HG03460 (cell line): Measurements from ENCODE around the gene REEP1.
"Not testable (repeated sequence)": the region's sequence is repeated elsewhere in the genome, so short reads cannot be mapped to it uniquely, and the experiment has no call there.

Experiments
- ATAC-seq: cut with Tn5 transposase; IDR thresholded peaks from one replicate; pipeline ENCODE4 v1.9.1; 2021; ENCODE audit not compliant: unreplicated experiment

REEP1 gene

DNA sequence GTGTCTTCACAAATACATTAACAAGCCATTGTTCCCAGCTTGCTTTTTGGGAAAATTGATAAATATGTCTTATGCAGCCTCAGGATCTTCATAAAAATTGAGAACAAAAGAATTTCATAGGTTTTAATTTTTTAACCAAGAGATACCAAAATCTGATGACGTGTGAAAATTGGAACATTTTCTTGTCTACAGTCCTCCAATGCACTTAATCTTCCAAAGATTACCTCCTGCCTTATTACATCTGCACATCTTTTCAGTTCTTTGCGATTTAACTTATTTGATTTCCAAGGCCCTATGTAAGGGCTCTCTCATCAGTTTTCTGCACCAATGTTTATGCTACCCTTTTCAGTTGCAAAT lies 135.1 kb downstream of the REEP1 start:
- ATAC-seq, result no peak

DNA sequence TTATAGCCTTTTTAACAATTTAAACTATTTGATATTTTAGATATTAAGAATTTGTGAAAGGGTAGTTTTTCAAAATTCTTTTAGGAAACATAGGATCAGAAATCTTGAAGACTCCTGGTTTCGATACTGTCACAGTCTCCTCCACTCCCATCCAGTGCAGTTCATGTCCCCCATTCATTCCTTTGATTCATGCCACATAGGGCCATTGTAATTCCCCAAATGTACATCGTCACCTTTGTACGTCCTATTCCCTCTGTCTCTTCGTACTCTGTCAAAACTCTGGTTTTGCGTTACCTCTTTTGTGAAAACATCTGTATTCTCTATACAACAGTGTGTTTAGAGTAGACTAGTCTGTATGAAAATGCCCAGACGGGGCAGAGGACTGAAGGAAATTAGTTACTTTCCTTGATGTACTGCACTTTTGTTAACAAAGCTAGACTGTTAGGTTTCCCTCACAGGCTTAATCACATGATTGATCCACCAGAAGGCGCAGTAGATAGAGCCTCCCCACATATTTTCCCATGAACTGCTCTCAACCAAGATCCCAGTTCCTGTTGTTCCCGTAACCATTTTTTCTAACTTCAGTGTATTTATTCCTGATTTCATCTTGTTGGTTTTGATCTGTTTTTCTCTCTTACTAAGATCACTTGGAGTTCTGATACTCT lies 135.6 kb downstream of the REEP1 start:
- ATAC-seq, result no peak

- ATAC-seq, result not testable (repeated sequence)
Measured at GRCh38 chr2:86200564-86200963, 136.9 kb downstream of the REEP1 start.

DNA sequence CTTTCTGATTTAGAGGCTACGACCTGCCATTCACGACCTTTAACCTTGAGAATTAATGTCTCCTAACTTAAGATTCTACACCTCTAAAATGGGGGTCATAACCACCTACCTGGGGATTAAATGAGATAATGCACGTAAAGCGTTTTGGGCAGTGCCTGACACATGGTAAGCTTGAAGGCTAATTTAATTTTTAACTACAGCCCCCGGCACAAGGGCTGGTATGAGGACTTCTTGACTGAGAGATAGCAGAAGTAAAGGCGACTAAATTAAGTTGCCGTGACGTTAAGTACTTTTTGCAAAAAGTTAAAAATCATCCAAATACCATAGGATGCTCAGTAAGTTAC lies 137.6 kb downstream of the REEP1 start:
- no peak for ATAC-seq

DNA sequence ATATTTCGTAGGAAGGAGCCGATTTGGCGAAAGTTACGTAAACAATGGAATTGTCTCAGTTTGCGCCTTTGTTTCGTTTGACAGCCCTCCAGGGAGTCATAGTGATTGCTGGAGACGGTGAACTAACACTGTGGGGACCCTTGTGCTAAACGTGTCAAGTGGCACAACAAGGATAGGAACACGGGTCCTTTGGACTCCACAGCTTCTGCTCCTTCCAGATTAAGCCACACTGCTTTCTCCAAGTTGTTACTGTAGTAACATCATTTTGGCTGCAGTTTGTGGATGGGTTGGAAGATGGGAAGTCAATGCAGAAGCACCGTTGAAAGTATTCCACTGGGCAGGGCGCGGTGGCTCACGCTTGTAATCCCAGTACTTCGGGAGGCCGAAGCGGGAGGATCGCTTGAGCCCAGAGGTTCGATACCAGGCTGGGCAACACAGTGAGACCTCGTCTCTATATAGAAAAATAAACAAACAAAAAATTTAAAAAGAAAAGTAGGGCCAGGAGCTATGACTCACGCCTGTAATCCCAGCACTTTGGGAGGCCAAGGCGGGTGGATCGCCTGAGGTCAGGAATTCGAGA lies 141.5 kb downstream of the REEP1 start:
- ATAC-seq, result no peak

- ATAC-seq, result peak; percentile 84
Measured at GRCh38 chr2:86195055-86195807, 142.2 kb downstream of the REEP1 start, which contains the start of gene IMMT. TSS of gene IMMT (minus strand) at chr2:86195462. CDS start at chr2:86195382, 80 bp downstream.

DNA sequence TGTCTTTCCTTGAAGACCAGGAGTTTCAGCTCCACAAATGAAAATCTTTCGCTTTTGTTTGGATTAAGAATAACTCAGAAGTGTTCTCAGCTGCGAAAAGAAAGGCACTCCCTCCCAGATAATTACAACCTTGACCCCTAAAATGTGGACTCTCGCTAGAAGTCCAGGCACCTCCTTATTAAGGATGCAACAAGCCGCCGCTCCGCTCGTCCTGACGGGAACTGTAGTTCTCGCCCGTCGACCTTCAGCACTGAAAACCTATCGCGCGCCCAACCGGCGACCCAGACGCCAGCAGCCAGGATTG lies 142.7 kb downstream of the REEP1 start:
- ATAC-seq, result no peak

GRCh38 chr2:86193901-86194567 lies 143.4 kb downstream of the REEP1 start:
- no peak for ATAC-seq

GRCh38 chr2:86189782-86190416 lies 147.5 kb downstream of the REEP1 start:
- ATAC-seq, result no peak

GRCh38 chr2:86186431-86186830 lies 151.0 kb downstream of the REEP1 start:
- ATAC-seq, result no peak

GRCh38 chr2:86185517-86186212 lies 151.8 kb downstream of the REEP1 start:
- no peak for ATAC-seq

- ATAC-seq, result no peak
Measured at GRCh38 chr2:86176597-86176996, 160.8 kb downstream of the REEP1 start.

DNA sequence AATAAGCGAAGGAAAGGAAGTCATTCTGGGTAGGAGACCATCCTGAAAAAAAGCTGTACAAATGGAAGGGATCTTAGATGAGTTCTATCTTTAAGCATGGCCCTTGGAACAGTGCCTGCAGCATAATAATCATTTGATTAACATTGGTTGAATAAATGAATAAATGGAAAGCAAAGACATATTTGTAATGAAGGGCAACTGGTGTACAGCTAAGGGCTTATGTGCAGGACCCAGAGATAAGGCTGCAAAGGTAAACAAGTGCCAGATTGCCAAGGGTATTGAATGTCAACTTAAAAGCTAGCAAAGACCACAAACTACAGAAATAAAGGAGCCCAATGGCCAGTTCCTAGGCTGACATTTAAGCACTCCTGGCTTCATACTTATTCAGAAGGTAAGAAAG lies 161.6 kb downstream of the REEP1 start:
- ATAC-seq, result no peak

- ATAC-seq, result no peak
Measured at GRCh38 chr2:86174445-86174844, 163.0 kb downstream of the REEP1 start.

DNA sequence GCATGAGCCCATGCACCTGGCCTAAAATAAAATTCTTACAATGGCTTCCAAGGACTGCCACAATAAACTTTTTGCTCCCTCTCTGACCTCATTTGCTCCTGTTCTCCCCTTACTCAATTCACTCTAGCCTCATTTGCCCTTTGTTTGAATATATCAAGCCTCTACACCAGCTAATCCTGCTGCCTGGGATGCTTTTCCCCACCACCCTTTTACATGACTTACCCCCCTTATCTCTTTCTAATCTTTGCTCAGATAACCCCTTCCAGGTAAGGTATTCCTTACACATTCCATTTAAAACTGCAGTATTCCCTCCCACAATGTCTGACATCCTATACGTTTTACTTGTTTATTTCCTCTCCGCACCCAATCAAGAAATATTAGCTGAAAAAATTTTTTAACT lies 164.8 kb downstream of the REEP1 start:
- no peak for ATAC-seq

DNA sequence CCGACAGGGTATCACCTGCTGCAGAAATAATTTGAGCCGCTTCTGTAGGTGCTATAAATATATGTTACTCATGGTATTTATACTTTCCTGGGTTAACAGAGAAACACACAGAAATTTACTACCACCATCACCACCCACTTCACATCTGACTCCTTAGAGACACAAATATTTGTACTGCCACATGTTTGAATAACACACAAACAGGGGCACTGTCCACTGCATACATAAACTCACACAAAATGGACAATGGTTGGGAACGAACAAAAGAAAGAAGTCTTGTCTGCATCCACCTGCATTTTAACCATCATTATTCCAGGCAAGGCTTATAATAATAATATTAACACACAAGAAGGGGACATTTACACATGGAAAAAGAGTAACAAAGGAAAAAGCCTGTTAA lies 166.1 kb downstream of the REEP1 start:
- no peak for ATAC-seq

- ATAC-seq, result no peak
Measured at GRCh38 chr2:86170449-86170848, 167.0 kb downstream of the REEP1 start.
